ENCODE results near the gene SLAMF1.

The SLAMF1 gene

GRCh38 chr1:160625725-160626498 is 20.9 kb downstream of the SLAMF1 start:
- DNase-seq (ENCODE audit: extremely low read depth, low read depth) = no peak
- no peak for TF ChIP-seq CTCF (IDR thresholded peaks at IDR 0.05; ENCODE audit: low read depth, low read length)

GRCh38 chr1:160625321-160625720 is 21.5 kb downstream of the SLAMF1 start:
- TF ChIP-seq CTCF (IDR thresholded peaks at IDR 0.05; ENCODE audit: low read depth, low read length) = no peak
- no peak for DNase-seq (ENCODE audit: extremely low read depth, low read depth)

GRCh38 chr1:160624464-160624863 is 22.4 kb downstream of the SLAMF1 start:
- DNase-seq (ENCODE audit: extremely low read depth, low read depth) = no peak
- no peak for TF ChIP-seq CTCF (IDR thresholded peaks at IDR 0.05; ENCODE audit: low read depth, low read length)

- DNase-seq (ENCODE audit: extremely low read depth, low read depth) = no peak
- no peak for TF ChIP-seq CTCF (IDR thresholded peaks at IDR 0.05; ENCODE audit: low read depth, low read length)
Measured at GRCh38 chr1:160623862-160624261, 23.0 kb downstream of the SLAMF1 start.

- TF ChIP-seq CTCF (IDR thresholded peaks at IDR 0.05; ENCODE audit: low read depth, low read length) = no peak
- DNase-seq (ENCODE audit: extremely low read depth, low read depth) = no peak
Measured at GRCh38 chr1:160623227-160623633, 23.6 kb downstream of the SLAMF1 start.

GRCh38 chr1:160622501-160623226 is 24.2 kb downstream of the SLAMF1 start:
- no peak for DNase-seq (ENCODE audit: extremely low read depth, low read depth)
- TF ChIP-seq CTCF (IDR thresholded peaks at IDR 0.05; ENCODE audit: low read depth, low read length) = no peak
